ENCODE data around the gene CTCF.
A peak's percentile ranks its signal among the peaks of the same experiment; 100 is the strongest.

CTCF gene

GRCh38 chr16:67518676-67519075, 43.6 kb upstream of the CTCF start:
- no peak for DNase-seq (ENCODE audit: low read depth)
- no peak for TF ChIP-seq CTCF (conservative IDR thresholded peaks at IDR 0.05; ENCODE audit: control insufficient read depth, insufficient read depth, low read depth, low read length)

GRCh38 chr16:67519242-67519641, 43.1 kb upstream of the CTCF start:
- no peak overlapping the region for H3K4me3 ChIP-seq (ENCODE audit: control insufficient read depth, low read depth, low read length)
- DNase-seq (ENCODE audit: low read depth), result no peak
- no peak for TF ChIP-seq CTCF (conservative IDR thresholded peaks at IDR 0.05; ENCODE audit: control insufficient read depth, insufficient read depth, low read depth, low read length)

More at GRCh38 chr16:67518676-67519075, 43.6 kb upstream of the CTCF start:
- H3K4me3 ChIP-seq (ENCODE audit: control insufficient read depth, low read depth, low read length), result no peak overlapping the region

- peak; percentile 96 for DNase-seq (ENCODE audit: low read depth)
- H3K4me3 ChIP-seq (ENCODE audit: control insufficient read depth, low read depth, low read length), result peak overlapping the region; percentile 64
These were observed 41.1 kb upstream of the CTCF start for GRCh38 chr16:67521095-67521804.

GRCh38 chr16:67525176-67525860, 37.0 kb upstream of the CTCF start:
- no peak overlapping the region for H3K4me3 ChIP-seq (ENCODE audit: control insufficient read depth, low read depth, low read length)
- TF ChIP-seq CTCF (conservative IDR thresholded peaks at IDR 0.05; ENCODE audit: control insufficient read depth, insufficient read depth, low read depth, low read length), result no peak
- no peak for DNase-seq (ENCODE audit: low read depth)

More at GRCh38 chr16:67521095-67521804, 41.1 kb upstream of the CTCF start:
- TF ChIP-seq CTCF (conservative IDR thresholded peaks at IDR 0.05; ENCODE audit: control insufficient read depth, insufficient read depth, low read depth, low read length), result peak; percentile 96

- no peak overlapping the region for H3K4me3 ChIP-seq (ENCODE audit: control insufficient read depth, low read depth, low read length)
- TF ChIP-seq CTCF (conservative IDR thresholded peaks at IDR 0.05; ENCODE audit: control insufficient read depth, insufficient read depth, low read depth, low read length), result no peak
- no peak for DNase-seq (ENCODE audit: low read depth)
These were observed 36.1 kb upstream of the CTCF start for GRCh38 chr16:67526149-67526791.

- no peak for DNase-seq (ENCODE audit: low read depth)
- H3K4me3 ChIP-seq (ENCODE audit: control insufficient read depth, low read depth, low read length), result peak within 1 kb of the TSS; percentile 83
- no peak for TF ChIP-seq CTCF (conservative IDR thresholded peaks at IDR 0.05; ENCODE audit: control insufficient read depth, insufficient read depth, low read depth, low read length)
These were observed 34.0 kb upstream of the CTCF start, which contains the start of gene RIPOR1 for GRCh38 chr16:67528222-67528869. TSS of gene RIPOR1 (plus strand) at chr16:67528829. CDS start at chr16:67538447, 9,618 bp downstream.

Data from fibroblast of mammary gland (primary cell).